ENCODE results near the gene GPER1. TPM values are rescaled to one million over a fixed set of nuclear protein-coding genes. Genes with fewer than 3 reads are reported as not detected.

The GPER1 gene
- total and polyA plus RNA-seq, 2 experiments from 2014 or later = 0.89 TPM; not detected in 1

DNA sequence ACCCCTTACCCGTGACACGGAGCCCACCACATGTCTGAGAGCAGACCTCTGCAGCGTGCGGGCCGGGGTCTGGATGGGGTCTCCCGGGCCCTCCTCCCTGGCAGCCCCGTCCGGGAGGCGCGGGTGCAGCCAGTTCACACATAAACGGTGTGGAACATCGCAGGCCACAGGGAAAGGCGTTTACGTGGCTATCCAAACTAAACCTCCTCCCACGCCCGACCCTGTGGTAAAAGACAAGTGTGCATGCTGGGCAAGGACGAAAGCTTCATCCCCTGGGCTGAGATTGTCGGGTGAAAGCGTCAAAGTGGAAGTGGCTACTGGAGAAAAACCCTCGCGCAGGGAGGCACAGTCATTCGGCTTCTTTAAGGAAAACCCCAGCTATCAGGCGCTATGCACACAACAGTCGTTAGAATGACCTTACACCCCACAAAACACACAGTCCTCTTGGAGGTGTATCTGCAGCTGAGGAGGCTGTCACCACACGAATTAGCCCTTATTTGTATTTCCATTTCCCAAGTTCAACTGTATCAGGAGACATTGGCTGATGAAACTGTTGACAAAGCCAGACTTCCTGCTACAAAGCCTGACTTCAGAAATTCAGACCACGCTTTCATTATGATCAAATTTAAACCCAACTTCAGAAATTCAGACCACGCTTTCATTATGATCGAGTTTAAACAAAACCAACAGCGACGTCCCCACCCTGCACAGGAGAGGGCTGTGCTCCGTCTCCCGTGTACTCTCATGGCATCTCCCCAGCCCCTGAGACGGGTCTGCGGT, 15.3 kb downstream of the GPER1 start:
- Histone ChIP-seq H3K79me2 (replicated peaks; ENCODE audit: insufficient read depth) (peaks cover 41% of the 10 kb centered on the region), H3F3A (replicated peaks; ENCODE audit: low read depth) (no peaks in the 10 kb centered on the region), H3K4me1 (ENCODE audit: insufficient read depth) (no peaks in the 10 kb centered on the region), H3K27me3 (ENCODE audit: insufficient read depth) (no peaks in the 10 kb centered on the region), H4K20me1 (replicated peaks; ENCODE audit: insufficient read depth) (no peaks in the 10 kb centered on the region; the same call in none of the 2 replicates), H3K4me3 (no peak overlapping the region), H3K9me2 (ENCODE audit: insufficient read depth) (no peaks in the 10 kb centered on the region), H3K27ac (ENCODE audit: low read depth) (peak overlapping the region; percentile 55; the same call in 1 of the 2 replicates), H2AFZ (no peak overlapping the region), H3K4me2 (no peak overlapping the region), H3K36me3 (ENCODE audit: insufficient read depth) (no peaks in the 10 kb centered on the region)
- no peak for TF ChIP-seq NANOG (IDR thresholded peaks at IDR 0.05; ENCODE audit: borderline replicate concordance)
- TF ChIP-seq EZH2 (IDR thresholded peaks at IDR 0.05; ENCODE audit: low read depth, unreplicated experiment) = no peak
- no peak for TF ChIP-seq CREB1 (CRISPR knock-in tag; IDR thresholded peaks at IDR 0.05; ENCODE audit: low read depth)
- TF ChIP-seq ZNF114 (CRISPR knock-in tag; IDR thresholded peaks at IDR 0.05) = no peak
- TF ChIP-seq ZNF331 (CRISPR knock-in tag; IDR thresholded peaks at IDR 0.05; ENCODE audit: low read depth) = no peak
- TF ChIP-seq, protein P1, sequence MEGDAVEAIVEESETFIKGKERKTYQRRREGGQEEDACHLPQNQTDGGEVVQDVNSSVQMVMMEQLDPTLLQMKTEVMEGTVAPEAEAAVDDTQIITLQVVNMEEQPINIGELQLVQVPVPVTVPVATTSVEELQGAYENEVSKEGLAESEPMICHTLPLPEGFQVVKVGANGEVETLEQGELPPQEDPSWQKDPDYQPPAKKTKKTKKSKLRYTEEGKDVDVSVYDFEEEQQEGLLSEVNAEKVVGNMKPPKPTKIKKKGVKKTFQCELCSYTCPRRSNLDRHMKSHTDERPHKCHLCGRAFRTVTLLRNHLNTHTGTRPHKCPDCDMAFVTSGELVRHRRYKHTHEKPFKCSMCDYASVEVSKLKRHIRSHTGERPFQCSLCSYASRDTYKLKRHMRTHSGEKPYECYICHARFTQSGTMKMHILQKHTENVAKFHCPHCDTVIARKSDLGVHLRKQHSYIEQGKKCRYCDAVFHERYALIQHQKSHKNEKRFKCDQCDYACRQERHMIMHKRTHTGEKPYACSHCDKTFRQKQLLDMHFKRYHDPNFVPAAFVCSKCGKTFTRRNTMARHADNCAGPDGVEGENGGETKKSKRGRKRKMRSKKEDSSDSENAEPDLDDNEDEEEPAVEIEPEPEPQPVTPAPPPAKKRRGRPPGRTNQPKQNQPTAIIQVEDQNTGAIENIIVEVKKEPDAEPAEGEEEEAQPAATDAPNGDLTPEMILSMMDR (conservative IDR thresholded peaks at IDR 0.05; ENCODE audit: low read depth in 2 of 2) = no peak
- TF ChIP-seq JUNB (IDR thresholded peaks at IDR 0.05; ENCODE audit: unreplicated experiment) = no peak
- TF ChIP-seq EZH2phosphoT487 (IDR thresholded peaks at IDR 0.05; ENCODE audit: unreplicated experiment) = no peak
- no peak for TF ChIP-seq POLR2AphosphoS5 (IDR thresholded peaks at IDR 0.05; ENCODE audit: low read depth)
- TF ChIP-seq, protein P2, sequence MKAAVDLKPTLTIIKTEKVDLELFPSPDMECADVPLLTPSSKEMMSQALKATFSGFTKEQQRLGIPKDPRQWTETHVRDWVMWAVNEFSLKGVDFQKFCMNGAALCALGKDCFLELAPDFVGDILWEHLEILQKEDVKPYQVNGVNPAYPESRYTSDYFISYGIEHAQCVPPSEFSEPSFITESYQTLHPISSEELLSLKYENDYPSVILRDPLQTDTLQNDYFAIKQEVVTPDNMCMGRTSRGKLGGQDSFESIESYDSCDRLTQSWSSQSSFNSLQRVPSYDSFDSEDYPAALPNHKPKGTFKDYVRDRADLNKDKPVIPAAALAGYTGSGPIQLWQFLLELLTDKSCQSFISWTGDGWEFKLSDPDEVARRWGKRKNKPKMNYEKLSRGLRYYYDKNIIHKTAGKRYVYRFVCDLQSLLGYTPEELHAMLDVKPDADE (IDR thresholded peaks at IDR 0.05) = no peak
- no peak for TF ChIP-seq STAT1 (IDR thresholded peaks at IDR 0.05; ENCODE audit: unreplicated experiment)
- TF ChIP-seq, protein P3, sequence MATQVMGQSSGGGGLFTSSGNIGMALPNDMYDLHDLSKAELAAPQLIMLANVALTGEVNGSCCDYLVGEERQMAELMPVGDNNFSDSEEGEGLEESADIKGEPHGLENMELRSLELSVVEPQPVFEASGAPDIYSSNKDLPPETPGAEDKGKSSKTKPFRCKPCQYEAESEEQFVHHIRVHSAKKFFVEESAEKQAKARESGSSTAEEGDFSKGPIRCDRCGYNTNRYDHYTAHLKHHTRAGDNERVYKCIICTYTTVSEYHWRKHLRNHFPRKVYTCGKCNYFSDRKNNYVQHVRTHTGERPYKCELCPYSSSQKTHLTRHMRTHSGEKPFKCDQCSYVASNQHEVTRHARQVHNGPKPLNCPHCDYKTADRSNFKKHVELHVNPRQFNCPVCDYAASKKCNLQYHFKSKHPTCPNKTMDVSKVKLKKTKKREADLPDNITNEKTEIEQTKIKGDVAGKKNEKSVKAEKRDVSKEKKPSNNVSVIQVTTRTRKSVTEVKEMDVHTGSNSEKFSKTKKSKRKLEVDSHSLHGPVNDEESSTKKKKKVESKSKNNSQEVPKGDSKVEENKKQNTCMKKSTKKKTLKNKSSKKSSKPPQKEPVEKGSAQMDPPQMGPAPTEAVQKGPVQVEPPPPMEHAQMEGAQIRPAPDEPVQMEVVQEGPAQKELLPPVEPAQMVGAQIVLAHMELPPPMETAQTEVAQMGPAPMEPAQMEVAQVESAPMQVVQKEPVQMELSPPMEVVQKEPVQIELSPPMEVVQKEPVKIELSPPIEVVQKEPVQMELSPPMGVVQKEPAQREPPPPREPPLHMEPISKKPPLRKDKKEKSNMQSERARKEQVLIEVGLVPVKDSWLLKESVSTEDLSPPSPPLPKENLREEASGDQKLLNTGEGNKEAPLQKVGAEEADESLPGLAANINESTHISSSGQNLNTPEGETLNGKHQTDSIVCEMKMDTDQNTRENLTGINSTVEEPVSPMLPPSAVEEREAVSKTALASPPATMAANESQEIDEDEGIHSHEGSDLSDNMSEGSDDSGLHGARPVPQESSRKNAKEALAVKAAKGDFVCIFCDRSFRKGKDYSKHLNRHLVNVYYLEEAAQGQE (IDR thresholded peaks at IDR 0.05; ENCODE audit: unreplicated experiment) = no peak
- H3K4me3 Mint-ChIP-seq = no peak overlapping the region
- no peak overlapping the region for H3K27ac Mint-ChIP-seq
- DNase-seq (ENCODE audit: low spot score) = no peak
- H3K9me3 Mint-ChIP-seq = peaks cover 1% of the 10 kb centered on the region; the same call in 1 of the 3 replicates
- no peaks in the 10 kb centered on the region for H3K4me1 Mint-ChIP-seq
- ATAC-seq = no peak
- H3K27me3 Mint-ChIP-seq (ENCODE audit: insufficient read depth, low read depth, poor library complexity) = peaks cover 4% of the 10 kb centered on the region
- peaks cover 13% of the 10 kb centered on the region for H3K36me3 Mint-ChIP-seq (ENCODE audit: low read depth)
